CD4-positive, alpha-beta T cell treated with Interferon alpha-2 for 1 hour (primary cell): ENCODE data around the gene ESPN.
"Not testable (repeated sequence)": the region's sequence is repeated elsewhere in the genome, so short reads cannot be mapped to it uniquely, and the experiment has no call there.

Experiments
- DNase-seq, 2 donors: peaks; one replicate each; pipeline ENCODE4 v3.0.0-alpha.2; 2020 to 2022

Gene ESPN

GRCh38 chr1:6448749-6449631 is 24.4 kb downstream of the ESPN start:
- peak in 1 of 2 donors; percentile 42 for DNase-seq

- DNase-seq: no peak
These were observed 25.5 kb downstream of the ESPN start for GRCh38 chr1:6450005-6450450.

GRCh38 chr1:6450486-6450885 is 25.9 kb downstream of the ESPN start:
- not testable (repeated sequence) for DNase-seq

GRCh38 chr1:6450943-6451373 is 26.4 kb downstream of the ESPN start:
- DNase-seq: no peak

GRCh38 chr1:6453895-6454855 is 29.6 kb downstream of the ESPN start:
- not testable (repeated sequence) for DNase-seq

GRCh38 chr1:6454856-6455751 is 30.5 kb downstream of the ESPN start:
- peak in 1 of 2 donors; percentile 59 for DNase-seq

- DNase-seq: not testable (repeated sequence)
These were observed 31.4 kb downstream of the ESPN start for GRCh38 chr1:6455752-6456520.

GRCh38 chr1:6456800-6457466 is 32.4 kb downstream of the ESPN start:
- DNase-seq: no peak

GRCh38 chr1:6459850-6460265 is 35.3 kb downstream of the ESPN start:
- DNase-seq: peak; percentile 53 to 79

- peak; percentile 89 to 95 for DNase-seq
These were observed 35.9 kb downstream of the ESPN start for GRCh38 chr1:6460301-6461050.

GRCh38 chr1:6461051-6461530 is 36.5 kb downstream of the ESPN start:
- no peak for DNase-seq

GRCh38 chr1:6461538-6462411 is 37.2 kb downstream of the ESPN start:
- no peak for DNase-seq

- no peak for DNase-seq
These were observed 38.0 kb downstream of the ESPN start for GRCh38 chr1:6462412-6463119.

GRCh38 chr1:6463120-6463412 is 38.5 kb downstream of the ESPN start:
- DNase-seq: no peak

GRCh38 chr1:6464514-6464836 is 39.9 kb downstream of the ESPN start:
- peak in 1 of 2 donors; percentile 63 for DNase-seq

- DNase-seq: no peak
These were observed 40.3 kb downstream of the ESPN start for GRCh38 chr1:6464915-6465314.

- peak; percentile 38 to 59 for DNase-seq
These were observed 41.0 kb downstream of the ESPN start for GRCh38 chr1:6465461-6466005.

GRCh38 chr1:6466023-6466422 is 41.4 kb downstream of the ESPN start, which contains the start of gene TNFRSF25:
Gene TNFRSF25 (minus strand): TSS chr1:6466173. CDS start chr1:6466107, 66 bp downstream.
- peak; percentile 47 to 77 for DNase-seq
